Activated CD4-positive, alpha-beta T cell treated with anti-CD3 and anti-CD28 coated beads, Interleukin-10, Interleukin-2, amounts not matched to agents 100 ng/mL and 50 ng/mL, durations not matched to agents 16 hours and 8 hours (primary cell): ENCODE data around the gene NAA38.
A peak's percentile ranks its signal among the peaks of the same experiment; 100 is the strongest.
"Not testable (repeated sequence)": the region's sequence is repeated elsewhere in the genome, so short reads cannot be mapped to it uniquely, and the experiment has no call there.

ENCODE experiments used
- DNase-seq: peaks from one replicate; pipeline ENCODE4 v3.0.0-alpha.2; 2020

NAA38 gene

GRCh38 chr17:7881276-7882054 lies 24.1 kb upstream of the NAA38 start:
- DNase-seq, result no peak

- no peak for DNase-seq
These were observed 22.9 kb upstream of the NAA38 start for GRCh38 chr17:7880076-7880868.

DNA sequence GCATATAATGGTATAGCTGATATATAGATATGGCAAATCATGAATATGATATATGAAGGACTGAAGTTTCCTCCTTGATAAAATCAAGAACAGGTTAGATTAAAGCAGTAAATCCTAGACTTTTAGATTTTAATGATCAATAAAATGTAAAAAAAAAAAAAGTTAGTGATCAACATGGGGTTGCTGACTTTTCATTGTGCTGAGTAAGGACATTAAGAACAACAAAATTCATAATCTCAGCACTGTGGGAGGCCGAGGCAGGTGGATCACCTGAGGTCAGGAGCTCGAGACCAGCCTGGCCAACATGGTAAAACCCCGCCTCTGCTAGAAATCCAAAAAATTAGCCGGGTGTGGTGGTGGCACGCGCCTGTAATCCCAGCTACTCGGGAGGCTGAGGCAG lies 20.9 kb upstream of the NAA38 start:
- DNase-seq, result no peak

GRCh38 chr17:7875804-7876370 lies 18.5 kb upstream of the NAA38 start:
- no peak for DNase-seq

- DNase-seq, result no peak
These were observed 15.7 kb upstream of the NAA38 start for GRCh38 chr17:7873051-7873450.

GRCh38 chr17:7867881-7868329 lies 10.5 kb upstream of the NAA38 start:
- no peak for DNase-seq

DNA sequence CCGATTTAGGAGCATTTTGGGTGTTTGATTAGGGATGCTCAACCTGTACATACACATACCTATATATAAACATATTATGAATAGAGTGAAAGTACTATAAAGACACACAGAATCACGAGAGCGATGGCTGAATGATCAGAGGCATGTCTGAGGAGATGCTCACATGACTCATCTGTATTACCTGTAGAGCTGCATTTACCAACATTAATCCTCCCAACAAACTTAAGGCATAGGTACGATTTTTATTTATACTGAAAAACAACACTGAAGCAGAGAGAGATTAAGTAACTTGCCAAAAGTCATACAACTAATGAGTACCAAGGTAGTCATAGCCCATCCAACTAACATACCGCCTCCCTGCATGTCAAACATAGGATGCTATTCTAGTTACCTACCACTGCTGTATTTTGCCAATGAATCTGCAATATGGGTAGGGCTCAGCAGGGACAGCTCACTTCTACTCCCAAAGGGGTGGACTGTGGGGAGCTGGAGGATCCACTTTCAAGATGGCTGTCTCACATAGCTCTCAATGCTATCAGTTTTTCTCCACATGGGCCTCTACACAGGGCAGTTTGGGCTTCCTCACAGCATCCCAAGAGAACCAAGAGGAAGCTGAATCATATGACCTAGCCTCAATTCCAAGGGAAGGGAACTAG lies 7.8 kb upstream of the NAA38 start:
- no peak for DNase-seq

DNA sequence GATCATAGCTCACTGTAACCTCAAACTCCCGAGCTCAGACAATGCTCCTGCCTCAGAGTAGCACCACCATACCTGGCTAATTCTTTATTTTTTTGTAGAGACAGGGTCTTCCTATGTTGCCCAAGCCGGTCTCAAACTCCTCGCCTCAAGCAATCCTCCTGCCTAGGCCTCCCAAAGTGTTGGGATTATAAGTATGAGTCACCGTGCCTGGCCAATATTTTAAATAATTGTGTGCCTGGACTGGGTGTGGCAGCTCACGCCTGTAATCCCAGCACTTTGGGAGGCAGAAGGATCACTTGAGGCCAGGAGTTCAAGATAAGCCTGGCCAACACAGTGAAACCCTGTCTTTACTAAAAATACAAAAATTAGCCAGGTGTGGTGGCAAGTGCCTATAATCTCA lies 7.0 kb upstream of the NAA38 start:
- DNase-seq, result not testable (repeated sequence)

GRCh38 chr17:7862692-7863437 lies 5.5 kb upstream of the NAA38 start:
- no peak for DNase-seq

DNA sequence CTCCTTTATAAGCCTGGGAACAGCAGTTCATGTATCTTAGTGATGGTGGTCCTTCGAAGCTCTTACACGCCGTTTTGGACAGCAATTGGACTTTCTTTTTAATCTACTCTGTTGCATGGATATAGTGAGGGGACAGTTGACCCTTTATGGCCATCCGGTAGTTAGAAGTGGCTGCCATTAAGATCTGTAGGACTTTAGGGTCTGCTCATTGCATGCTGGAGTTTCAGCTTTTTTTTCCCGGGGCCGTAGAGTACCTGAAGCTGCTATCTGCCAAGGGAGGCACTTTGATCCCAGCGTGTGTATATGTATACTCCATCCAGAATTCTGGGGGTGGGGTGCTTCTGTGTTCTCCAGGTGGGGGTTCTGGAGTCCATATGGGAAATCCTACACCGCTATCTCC lies 1.7 kb upstream of the NAA38 start:
- DNase-seq, result no peak

DNA sequence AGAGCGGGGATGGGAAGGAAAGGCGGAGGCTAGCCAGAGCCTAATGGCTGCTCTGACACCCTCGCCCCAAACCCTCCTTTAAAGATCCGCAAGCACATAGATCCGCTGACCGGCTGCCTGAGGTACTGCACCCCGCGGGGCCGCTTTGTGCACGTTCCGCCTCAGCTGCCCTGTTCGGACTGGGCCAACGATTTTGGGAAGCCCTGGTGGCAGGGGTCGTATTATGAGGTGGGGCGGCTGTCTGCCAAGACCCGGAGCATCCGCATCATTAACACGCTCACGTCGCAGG lies 1.1 kb upstream of the NAA38 start:
- DNase-seq, result peak; percentile 55

GRCh38 chr17:7857713-7858521 lies 558 bp upstream of the NAA38 start, which contains the start of gene CYB5D1:
CYB5D1 (plus strand) TSS chr17:7858003; CDS start chr17:7858135, 132 bp downstream.
- peak; percentile 93 for DNase-seq

- peak; percentile 50 for DNase-seq
These were observed 1.1 kb downstream of the NAA38 start for GRCh38 chr17:7856011-7856810.

GRCh38 chr17:7855660-7856010 lies 1.7 kb downstream of the NAA38 start:
- no peak for DNase-seq

- no peak for DNase-seq
These were observed 2.3 kb downstream of the NAA38 start, which contains the start of gene TMEM88 for GRCh38 chr17:7854851-7855659. TMEM88 (plus strand) TSS chr17:7855066; CDS start chr17:7855075, 9 bp downstream.

DNA sequence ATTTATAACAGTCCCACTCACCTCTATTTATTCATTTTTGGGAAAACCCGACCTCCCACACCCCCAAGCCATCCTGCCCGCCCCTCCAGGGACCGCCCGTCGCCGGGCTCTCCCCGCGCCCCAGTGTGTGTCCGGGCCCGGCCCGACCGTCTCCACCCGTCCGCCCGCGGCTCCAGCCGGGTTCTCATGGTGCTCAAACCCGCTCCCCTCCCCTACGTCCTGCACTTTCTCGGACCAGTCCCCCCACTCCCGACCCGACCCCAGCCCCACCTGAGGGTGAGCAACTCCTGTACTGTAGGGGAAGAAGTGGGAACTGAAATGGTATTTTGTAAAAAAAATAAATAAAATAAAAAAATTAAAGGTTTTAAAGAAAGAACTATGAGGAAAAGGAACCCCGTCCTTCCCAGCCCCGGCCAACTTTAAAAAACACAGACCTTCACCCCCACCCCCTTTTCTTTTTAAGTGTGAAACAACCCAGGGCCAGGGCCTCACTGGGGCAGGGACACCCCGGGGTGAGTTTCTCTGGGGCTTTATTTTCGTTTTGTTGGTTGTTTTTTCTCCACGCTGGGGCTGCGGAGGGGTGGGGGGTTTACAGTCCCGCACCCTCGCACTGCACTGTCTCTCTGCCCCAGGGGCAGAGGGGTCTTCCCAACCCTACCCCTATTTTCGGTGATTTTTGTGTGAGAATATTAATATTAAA lies 3.1 kb downstream of the NAA38 start:
- no peak for DNase-seq

DNA sequence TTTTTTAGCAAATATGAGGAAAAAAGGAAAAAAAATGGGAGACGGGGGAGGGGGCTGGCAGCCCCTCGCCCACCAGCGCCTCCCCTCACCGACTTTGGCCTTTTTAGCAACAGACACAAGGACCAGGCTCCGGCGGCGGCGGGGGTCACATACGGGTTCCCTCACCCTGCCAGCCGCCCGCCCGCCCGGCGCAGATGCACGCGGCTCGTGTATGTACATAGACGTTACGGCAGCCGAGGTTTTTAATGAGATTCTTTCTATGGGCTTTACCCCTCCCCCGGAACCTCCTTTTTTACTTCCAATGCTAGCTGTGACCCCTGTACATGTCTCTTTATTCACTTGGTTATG lies 3.7 kb downstream of the NAA38 start:
- no peak for DNase-seq

- DNase-seq, result no peak
These were observed 4.3 kb downstream of the NAA38 start for GRCh38 chr17:7852919-7853690.

DNA sequence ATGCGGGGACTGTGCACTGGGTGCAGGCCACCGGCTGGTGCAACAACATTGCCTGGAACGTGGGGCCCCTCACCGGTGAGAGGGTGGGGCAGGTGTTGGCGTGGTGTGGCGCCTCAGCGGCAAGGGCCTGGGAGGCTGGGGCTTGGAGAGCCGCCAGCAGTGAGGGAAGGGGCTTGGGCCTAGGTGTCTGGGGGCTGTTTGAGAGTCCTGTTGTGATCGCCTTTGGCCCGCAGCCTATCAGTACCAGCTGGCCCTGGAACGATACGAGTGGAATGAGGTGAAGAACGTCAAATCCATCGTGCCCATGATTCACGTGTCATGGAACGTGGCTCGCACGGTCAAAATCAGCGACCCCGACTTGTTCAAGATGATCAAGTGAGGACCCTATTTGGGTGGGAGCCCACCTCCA lies 5.1 kb downstream of the NAA38 start:
- no peak for DNase-seq
